ENCODE results near the gene ADAMTSL3.

DNA sequence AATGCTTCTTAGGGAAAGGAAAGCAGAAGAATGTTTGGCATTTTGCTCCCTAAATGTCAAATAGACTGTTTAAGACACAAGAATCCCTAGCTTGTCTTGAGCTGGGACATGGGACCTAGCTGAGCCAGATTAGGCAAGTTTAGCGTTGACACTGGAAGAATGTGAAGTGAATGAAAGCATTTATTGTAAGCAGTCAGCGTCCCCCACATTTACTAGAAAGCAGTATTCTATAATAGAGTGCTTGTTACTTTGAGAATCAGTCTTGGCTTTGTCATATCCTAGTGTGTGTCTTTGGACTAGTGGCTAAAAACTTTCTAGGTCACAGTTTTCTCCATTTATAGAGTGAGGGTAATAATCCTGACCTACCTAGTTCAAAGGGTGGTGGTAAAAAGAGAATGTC, 161.6 kb downstream of the ADAMTSL3 start:
- TF ChIP-seq, protein P1, sequence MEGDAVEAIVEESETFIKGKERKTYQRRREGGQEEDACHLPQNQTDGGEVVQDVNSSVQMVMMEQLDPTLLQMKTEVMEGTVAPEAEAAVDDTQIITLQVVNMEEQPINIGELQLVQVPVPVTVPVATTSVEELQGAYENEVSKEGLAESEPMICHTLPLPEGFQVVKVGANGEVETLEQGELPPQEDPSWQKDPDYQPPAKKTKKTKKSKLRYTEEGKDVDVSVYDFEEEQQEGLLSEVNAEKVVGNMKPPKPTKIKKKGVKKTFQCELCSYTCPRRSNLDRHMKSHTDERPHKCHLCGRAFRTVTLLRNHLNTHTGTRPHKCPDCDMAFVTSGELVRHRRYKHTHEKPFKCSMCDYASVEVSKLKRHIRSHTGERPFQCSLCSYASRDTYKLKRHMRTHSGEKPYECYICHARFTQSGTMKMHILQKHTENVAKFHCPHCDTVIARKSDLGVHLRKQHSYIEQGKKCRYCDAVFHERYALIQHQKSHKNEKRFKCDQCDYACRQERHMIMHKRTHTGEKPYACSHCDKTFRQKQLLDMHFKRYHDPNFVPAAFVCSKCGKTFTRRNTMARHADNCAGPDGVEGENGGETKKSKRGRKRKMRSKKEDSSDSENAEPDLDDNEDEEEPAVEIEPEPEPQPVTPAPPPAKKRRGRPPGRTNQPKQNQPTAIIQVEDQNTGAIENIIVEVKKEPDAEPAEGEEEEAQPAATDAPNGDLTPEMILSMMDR (IDR thresholded peaks at IDR 0.05) = no peak
- TF ChIP-seq EZH2 (IDR thresholded peaks at IDR 0.05; ENCODE audit: borderline replicate concordance, insufficient read depth, low read depth, low read length, poor library complexity, severe bottlenecking) = no peak
